Activated T-helper 2 cell treated with anti-CD3 and anti-CD28 coated beads, Interferon-gamma antibody, Interleukin-2, Interleukin-4, amounts not matched to agents 10 μg/mL and 5 μg/mL and 100 μg/mL, durations not matched to agents 14 hours and 24 hours and 36 hours (primary cell): Measurements from ENCODE around the gene CD302. TPM values are rescaled to one million over a fixed set of nuclear protein-coding genes. Genes with fewer than 3 reads are reported as not detected.
"Not testable (repeated sequence)": the region's sequence is repeated elsewhere in the genome, so short reads cannot be mapped to it uniquely, and the experiment has no call there.

Experiments
- DNase-seq: peaks from one replicate; pipeline ENCODE4 v3.0.0; 2021; ENCODE audit warnings: low spot score
- H3K27ac Mint-ChIP-seq: one replicate; pipeline ENCODE4 v1.8.0; 2021; ENCODE audit warnings: mixed read lengths
- H3K27me3 Mint-ChIP-seq: one replicate; pipeline ENCODE4 v1.8.0; 2021; ENCODE audit warnings: low read depth, mixed read lengths
- H3K36me3 Mint-ChIP-seq: one replicate; pipeline ENCODE4 v1.8.0; 2021; ENCODE audit warnings: low read depth, mixed read lengths
- H3K4me1 Mint-ChIP-seq: one replicate; pipeline ENCODE4 v1.8.0; 2021; ENCODE audit warnings: low read depth, mixed read lengths
- H3K4me3 Mint-ChIP-seq: one replicate; pipeline ENCODE4 v1.8.0; 2021; ENCODE audit warnings: low read depth, mild to moderate bottlenecking, moderate library complexity, mixed read lengths
- H3K9me3 Mint-ChIP-seq: one replicate; pipeline ENCODE4 v1.8.0; 2021; ENCODE audit warnings: mixed read lengths
- intact Hi-C: fragments of 100-400 bp; cut with micrococcal nuclease; formaldehyde crosslinking; loops from one replicate; pipeline ENCODE4 v1.15.1; 2023
- total RNA-seq: library from RNA; stranded (reverse); gene quantifications from 2 replicates; pipeline ENCODE4 v1.2.3, GENCODE V29; 2022

Gene CD302, protein sequence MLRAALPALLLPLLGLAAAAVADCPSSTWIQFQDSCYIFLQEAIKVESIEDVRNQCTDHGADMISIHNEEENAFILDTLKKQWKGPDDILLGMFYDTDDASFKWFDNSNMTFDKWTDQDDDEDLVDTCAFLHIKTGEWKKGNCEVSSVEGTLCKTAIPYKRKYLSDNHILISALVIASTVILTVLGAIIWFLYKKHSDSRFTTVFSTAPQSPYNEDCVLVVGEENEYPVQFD
- total RNA-seq: 1.1 and 1.5 TPM in 2 replicates

DNA sequence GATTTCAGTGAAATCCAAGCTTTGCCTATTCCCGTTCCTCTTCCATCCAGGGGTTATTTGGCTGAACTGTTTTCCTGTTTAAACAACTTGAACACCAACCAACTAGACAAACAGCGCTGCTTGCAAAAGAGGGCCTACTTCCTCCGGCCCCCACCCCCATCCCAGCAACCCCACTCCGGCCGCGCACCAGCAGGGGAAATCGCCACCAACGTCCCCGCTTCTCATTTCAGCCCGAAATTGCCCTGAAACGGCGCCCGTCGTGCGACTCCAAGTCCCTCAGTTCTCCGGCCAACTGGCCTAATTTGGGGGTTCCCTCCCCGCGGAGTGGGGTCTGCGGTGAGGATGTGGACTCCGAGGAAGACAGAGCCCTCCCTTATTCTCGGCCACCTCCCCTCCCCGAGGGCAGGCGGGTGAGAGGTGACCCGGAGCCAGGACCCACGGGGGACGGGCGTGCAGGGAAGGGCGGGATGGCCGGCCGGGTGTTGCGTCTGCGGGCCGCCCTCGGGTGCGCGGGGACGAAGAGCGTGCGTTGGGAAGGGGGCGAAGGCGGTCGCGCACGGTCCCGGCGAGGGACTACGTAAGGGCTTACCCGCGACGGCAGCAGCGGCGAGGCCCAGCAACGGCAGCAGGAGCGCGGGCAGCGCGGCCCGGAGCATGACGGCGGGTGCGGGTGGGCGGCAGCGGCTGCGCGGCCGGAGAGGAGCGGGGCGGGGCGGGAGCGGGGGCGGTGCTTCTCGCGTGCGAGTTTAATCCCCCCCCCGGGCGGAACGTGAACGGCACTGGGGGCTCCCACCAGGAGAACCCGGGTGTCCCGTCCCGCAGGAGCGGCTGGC is at the start of gene CD302:
TSS of gene CD302 (minus strand) at position 666 of the 833 bp plus-strand sequence. CDS start at position 656, 10 bp downstream.
- intact Hi-C loops: no loop called here
- Mint-ChIP-seq H3K4me1 (peaks cover 8% of the 10 kb centered on the region), H3K9me3 (no peaks in the 10 kb centered on the region), H3K36me3 (peaks cover 9% of the 10 kb centered on the region), H3K27ac (no peak within 1 kb of the TSS), H3K4me3 (peak within 1 kb of the TSS; percentile 62), H3K27me3 (peaks cover 52% of the 10 kb centered on the region)
- no peak for DNase-seq

DNA sequence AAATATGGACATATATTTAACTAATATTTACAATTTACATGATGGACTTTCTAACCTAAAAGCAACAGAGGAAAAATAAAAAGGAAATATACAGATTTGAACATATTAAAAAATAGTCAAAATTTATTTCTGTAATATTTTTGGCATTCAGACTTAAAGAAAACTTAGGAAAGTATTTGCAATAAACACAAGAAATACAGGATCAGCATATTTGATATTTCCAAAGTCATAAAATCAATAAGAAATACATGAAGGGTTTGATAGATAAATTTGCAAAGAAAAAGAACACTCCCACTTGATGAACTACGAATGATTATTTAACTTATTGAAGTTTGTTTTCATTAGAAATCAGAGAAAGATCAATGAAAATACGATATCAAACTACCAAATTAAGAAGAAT is 48.6 kb upstream of the CD302 start:
- no peaks in the 10 kb centered on the region for H3K27me3 Mint-ChIP-seq
- DNase-seq: no peak
- H3K9me3 Mint-ChIP-seq: no peaks in the 10 kb centered on the region
- intact Hi-C loops: no loop called here
- H3K4me1 Mint-ChIP-seq: no peaks in the 10 kb centered on the region
- no peak overlapping the region for H3K4me3 Mint-ChIP-seq
- H3K36me3 Mint-ChIP-seq: peaks cover 32% of the 10 kb centered on the region
- no peak overlapping the region for H3K27ac Mint-ChIP-seq

DNA sequence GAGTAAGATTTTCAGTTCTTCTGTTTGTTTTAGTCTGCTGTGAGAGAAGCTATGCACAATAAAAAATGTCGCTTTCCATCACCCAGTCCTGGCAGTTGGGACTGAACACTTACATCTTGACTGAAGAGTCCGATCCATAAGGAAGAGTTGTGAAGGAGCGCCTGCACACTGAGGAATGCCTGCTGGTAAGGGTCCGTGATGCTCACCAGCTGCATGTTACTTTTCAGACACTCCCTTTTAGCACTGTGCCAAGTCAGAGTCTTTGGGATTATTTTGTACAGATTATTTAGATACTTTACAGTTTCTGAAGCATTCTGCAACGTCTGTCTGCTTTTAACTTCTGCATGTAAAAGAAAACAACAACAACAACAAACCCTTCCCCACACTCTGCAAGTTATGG is 42.6 kb upstream of the CD302 start:
- DNase-seq: no peak
- H3K27me3 Mint-ChIP-seq: no peaks in the 10 kb centered on the region
- no peaks in the 10 kb centered on the region for H3K4me1 Mint-ChIP-seq
- no peak overlapping the region for H3K27ac Mint-ChIP-seq
- H3K9me3 Mint-ChIP-seq: no peaks in the 10 kb centered on the region
- H3K4me3 Mint-ChIP-seq: no peak overlapping the region
- intact Hi-C loops: no loop called here
- H3K36me3 Mint-ChIP-seq: peaks cover 25% of the 10 kb centered on the region

DNA sequence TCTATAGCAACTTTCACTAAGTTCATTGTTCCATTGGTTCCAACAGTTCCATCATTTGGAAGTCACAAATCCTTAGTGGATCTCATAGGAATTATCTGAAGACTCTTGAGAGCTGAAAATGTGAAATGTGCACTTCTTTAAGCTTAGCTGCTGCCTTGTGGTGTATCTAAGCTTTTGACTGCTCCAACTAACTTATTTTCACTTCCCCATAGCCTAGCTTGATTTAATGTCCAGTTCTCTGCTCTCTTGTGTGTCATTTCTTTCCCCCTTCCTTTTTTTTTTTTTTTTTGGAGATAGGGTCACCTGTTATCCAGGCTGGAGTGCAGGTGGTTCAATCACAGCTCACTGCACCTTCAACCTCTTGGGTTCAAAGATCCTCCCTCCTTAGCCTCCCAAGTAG is 34.9 kb upstream of the CD302 start:
- intact Hi-C loops: no loop called here
- Mint-ChIP-seq H3K27ac (no peak overlapping the region), H3K9me3 (peaks cover 5% of the 10 kb centered on the region), H3K36me3 (peaks cover 34% of the 10 kb centered on the region), H3K4me3 (no peak overlapping the region), H3K4me1 (no peaks in the 10 kb centered on the region), H3K27me3 (no peaks in the 10 kb centered on the region)
- no peak for DNase-seq

DNA sequence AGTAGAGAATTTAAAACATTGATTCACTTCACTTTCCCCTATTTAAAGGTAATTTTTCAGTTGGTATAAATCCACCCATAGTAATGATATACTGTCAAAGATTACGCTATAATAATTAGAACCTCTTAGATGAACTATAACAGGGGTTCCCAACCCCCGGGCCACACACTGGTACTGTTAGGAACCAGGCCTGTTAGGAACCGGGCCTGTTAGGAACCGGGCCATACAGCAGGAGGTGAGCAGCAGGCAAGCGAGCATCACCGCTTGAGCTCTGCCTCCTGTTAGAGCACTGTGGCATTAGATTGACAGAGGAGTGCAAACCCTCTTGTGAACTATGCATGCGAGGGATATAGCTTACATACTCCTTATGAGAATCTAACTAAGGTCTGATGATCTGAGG is 34.0 kb upstream of the CD302 start:
- Mint-ChIP-seq H3K27ac (no peak overlapping the region), H3K36me3 (peaks cover 42% of the 10 kb centered on the region), H3K9me3 (peaks cover 9% of the 10 kb centered on the region), H3K4me3 (no peak overlapping the region), H3K27me3 (no peaks in the 10 kb centered on the region), H3K4me1 (no peaks in the 10 kb centered on the region)
- intact Hi-C loops: no loop called here
- DNase-seq: no peak

DNA sequence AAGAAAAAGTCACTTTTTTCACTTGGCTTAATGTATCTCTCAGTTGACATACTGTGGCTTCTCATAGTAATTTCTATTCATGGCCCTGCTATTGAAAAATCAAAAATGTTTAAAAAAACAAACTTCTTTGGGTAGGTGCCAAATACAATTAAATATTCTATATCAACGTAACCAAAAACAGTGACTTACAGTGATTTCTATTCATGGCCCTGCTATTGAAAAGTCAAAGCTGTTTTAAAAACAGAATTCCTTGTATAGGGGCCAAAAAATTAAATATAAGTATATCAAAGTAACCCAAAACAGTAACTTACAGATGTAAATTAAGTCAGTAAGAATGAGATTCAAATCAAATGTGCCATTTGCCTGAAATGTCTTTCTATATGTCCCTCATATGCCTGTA is 31.4 kb upstream of the CD302 start:
- Mint-ChIP-seq H3K9me3 (peaks cover 9% of the 10 kb centered on the region), H3K4me3 (no peak overlapping the region), H3K27me3 (no peaks in the 10 kb centered on the region), H3K4me1 (no peaks in the 10 kb centered on the region), H3K36me3 (peaks cover 68% of the 10 kb centered on the region), H3K27ac (no peak overlapping the region)
- intact Hi-C loops: no loop called here
- DNase-seq: no peak

DNA sequence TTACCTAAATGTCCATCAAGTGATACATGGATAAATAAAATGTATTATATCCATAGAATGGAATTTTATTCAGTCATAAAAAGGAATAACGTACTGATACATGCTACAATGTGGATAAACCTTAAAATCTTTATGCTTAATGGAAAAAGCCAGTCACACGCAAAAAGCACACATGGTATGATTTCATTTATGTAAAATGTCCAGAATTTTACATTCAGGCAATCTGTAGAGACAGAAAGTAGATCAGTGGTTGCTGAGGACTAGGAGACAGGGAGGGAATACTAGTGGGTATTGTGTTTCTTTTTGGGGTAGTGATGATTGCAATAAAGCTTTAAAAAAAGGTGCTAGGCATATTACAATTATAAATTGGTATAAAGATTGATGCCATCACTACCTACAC is 30.7 kb upstream of the CD302 start:
- intact Hi-C loops: no loop called here
- Mint-ChIP-seq H3K4me1 (no peaks in the 10 kb centered on the region), H3K27ac (no peak overlapping the region), H3K27me3 (no peaks in the 10 kb centered on the region), H3K4me3 (no peak overlapping the region), H3K36me3 (peaks cover 68% of the 10 kb centered on the region), H3K9me3 (peaks cover 9% of the 10 kb centered on the region)
- no peak for DNase-seq

DNA sequence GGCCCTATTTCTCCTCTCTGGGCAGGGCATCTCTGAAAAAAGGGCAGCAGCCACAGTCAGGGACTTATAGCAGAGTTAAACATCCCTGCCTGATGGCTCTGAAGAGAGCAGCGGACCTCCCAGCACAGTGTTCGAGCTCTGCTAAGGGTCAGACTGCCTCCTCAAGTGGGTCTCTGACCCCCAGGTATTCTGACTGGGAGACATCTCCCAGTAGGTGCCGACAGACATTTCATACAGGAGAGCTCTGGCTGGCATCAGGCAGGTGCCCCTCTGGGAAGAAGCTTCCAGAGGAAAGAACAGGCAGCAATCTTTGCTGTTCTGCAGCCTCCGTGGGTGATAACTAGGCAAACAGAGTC is 24.4 kb upstream of the CD302 start:
- H3K4me1 Mint-ChIP-seq, DNase-seq, H3K4me3 Mint-ChIP-seq, H3K9me3 Mint-ChIP-seq, intact Hi-C loops, H3K27ac Mint-ChIP-seq, H3K27me3 Mint-ChIP-seq: not testable (repeated sequence)
- H3K36me3 Mint-ChIP-seq: peaks cover 51% of the 10 kb centered on the region

DNA sequence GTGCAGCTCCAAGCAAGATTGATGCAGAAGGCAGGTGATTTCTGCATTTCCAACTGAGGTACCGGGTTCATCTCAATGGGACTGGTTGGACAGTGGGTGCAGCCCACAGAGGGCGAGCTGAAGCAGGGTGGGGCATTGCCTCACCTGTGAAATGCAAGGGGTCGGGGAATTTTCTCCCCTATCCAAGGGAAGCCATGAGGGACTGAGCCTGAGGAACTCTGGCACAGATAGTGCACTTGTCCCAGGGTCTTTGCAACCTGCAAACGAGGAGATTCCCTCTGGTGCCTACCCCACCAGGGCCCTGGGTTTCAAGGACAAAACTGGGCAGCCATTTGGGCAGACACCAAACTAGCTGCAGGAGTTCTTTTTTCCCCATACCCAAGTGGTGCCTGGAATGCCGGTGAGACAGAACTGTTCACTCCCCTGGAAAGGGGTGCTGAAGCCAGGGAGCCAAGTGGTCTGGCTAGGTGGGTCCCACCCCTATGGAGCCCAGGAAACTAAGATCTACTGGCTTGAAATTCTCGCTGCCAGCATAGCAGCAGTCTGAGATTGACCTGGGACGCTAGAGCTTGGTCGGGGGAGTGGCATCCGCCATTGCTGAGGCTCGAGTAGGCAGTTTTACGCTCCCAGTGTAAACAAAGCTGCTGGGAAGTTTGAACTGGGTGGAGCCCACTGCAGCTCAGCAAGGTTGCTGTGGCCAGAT is 23.9 kb upstream of the CD302 start:
- peaks cover 51% of the 10 kb centered on the region for H3K36me3 Mint-ChIP-seq
- H3K9me3 Mint-ChIP-seq, H3K4me3 Mint-ChIP-seq, H3K27ac Mint-ChIP-seq, H3K27me3 Mint-ChIP-seq, intact Hi-C loops, H3K4me1 Mint-ChIP-seq, DNase-seq: not testable (repeated sequence)

DNA sequence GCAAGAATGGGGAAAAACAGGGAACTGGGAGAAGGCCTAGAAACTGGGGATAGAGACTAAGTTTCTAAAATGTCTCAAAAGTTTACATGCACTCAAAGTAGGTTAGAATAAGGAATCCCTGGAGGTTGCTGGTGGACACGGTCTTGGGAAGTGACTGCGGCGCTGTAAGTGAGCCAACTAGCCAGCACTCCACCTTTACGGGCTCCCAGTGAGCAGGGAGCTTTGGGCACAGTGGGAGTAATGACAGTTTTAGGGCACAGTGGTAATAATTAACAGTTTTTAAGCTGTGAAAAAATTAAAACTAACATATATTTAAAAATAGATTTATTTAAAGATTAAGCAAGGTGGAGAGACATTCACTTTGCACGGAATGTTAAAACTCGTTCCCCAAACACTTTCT is 20.9 kb upstream of the CD302 start:
- H3K4me1 Mint-ChIP-seq: no peaks in the 10 kb centered on the region
- DNase-seq: no peak
- H3K9me3 Mint-ChIP-seq: no peaks in the 10 kb centered on the region
- intact Hi-C loops: no loop called here
- H3K36me3 Mint-ChIP-seq: peaks cover 41% of the 10 kb centered on the region
- no peak overlapping the region for H3K27ac Mint-ChIP-seq
- no peaks in the 10 kb centered on the region for H3K27me3 Mint-ChIP-seq
- H3K4me3 Mint-ChIP-seq: no peak overlapping the region

DNA sequence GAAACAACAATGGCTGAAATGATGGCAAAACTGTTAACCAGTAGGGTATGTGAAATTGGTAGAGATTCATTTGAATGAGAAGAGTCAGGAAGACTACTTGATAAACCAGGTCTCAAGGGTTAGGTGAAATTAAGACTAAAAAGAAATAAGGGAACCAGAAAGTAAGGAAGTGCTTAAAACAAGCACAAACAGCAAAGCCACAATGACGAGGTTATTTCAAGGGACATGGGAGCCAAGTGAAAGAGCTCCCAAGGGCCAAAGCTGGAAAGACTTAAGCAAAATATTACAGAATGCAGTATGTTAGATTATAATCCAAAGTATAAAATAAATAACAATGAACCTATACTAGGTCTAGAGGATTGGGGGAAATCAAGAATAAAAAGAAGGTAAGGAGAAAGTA is 19.3 kb upstream of the CD302 start:
- intact Hi-C loops: no loop called here
- Mint-ChIP-seq H3K4me3 (no peak overlapping the region), H3K27me3 (no peaks in the 10 kb centered on the region), H3K9me3 (no peaks in the 10 kb centered on the region), H3K36me3 (peaks cover 41% of the 10 kb centered on the region), H3K4me1 (peaks cover 2% of the 10 kb centered on the region), H3K27ac (no peak overlapping the region)
- DNase-seq: no peak

DNA sequence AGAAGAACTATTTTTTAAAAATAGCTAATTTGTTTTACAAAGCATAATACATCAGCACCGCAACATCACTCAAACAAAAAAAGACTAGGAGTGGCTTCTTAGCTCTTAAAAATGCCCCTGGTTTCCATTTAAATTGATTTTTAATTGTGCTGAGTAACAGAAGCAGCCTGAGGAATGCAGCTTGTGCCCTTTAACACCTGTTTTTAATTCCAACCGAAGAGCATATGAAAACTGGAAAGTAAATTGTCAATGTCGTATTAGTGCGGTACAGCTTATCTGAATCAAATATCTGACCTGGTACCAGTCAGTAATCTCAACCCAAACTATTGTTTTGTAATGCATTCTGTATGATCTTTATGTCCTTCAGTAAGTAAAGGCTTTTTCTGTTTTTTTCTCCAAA is 13.2 kb upstream of the CD302 start:
- Mint-ChIP-seq H3K4me3 (no peak overlapping the region), H3K27me3 (no peaks in the 10 kb centered on the region), H3K27ac (no peak overlapping the region), H3K36me3 (peaks cover 33% of the 10 kb centered on the region), H3K4me1 (peaks cover 2% of the 10 kb centered on the region), H3K9me3 (no peaks in the 10 kb centered on the region)
- intact Hi-C loops: no loop called here
- no peak for DNase-seq

DNA sequence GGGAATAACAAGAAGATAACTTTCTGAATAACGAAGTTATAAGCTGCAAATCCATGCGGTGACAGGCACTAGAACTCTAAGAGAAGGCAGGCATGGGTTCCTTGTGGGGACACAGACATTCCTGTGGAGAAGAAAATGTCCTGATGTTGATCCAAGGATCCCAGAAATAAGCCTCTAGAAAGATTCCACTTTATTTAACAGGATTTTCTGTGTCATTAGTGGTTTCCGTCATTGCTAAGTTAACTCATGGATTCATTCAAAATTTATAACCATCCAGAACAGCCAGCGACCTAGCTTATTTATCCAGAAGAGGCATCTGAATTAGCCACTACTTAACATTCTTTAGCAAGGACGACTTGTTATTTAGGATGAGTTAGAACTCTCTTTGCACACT is 10.0 kb upstream of the CD302 start:
- H3K27ac Mint-ChIP-seq: no peak overlapping the region
- no peak overlapping the region for H3K4me3 Mint-ChIP-seq
- DNase-seq: no peak
- no peaks in the 10 kb centered on the region for H3K27me3 Mint-ChIP-seq
- H3K9me3 Mint-ChIP-seq: no peaks in the 10 kb centered on the region
- peaks cover 13% of the 10 kb centered on the region for H3K36me3 Mint-ChIP-seq
- intact Hi-C loops: loop anchor here (5.0 to 10.0 kb wide), 2 partner anchors 114 to 157 kb away; no protein-coding TSS in a partner anchor
- peaks cover 2% of the 10 kb centered on the region for H3K4me1 Mint-ChIP-seq
